Measurements from ENCODE around the gene ZNF22. TPM values are rescaled to one million over a fixed set of nuclear protein-coding genes. Genes with fewer than 3 reads are reported as not detected.

ZNF22 gene
- polyA plus RNA-seq, 4 donors, result 73.7 to 97.9 (median 86.8) TPM

- no peak for DNase-seq (ENCODE audit: low read depth in 4 of 4, low spot score in 2 of 4)
Measured at GRCh38 chr10:44963772-44964633, 36.7 kb upstream of the ZNF22 start.

GRCh38 chr10:44965104-44965503 is 35.6 kb upstream of the ZNF22 start:
- no peak for DNase-seq (ENCODE audit: low read depth in 4 of 4, low spot score in 2 of 4)

- no peak for DNase-seq (ENCODE audit: low read depth in 4 of 4, low spot score in 2 of 4)
Measured at GRCh38 chr10:44965651-44966097, 35.0 kb upstream of the ZNF22 start.

GRCh38 chr10:44966129-44966815 is 34.5 kb upstream of the ZNF22 start:
- no peak for DNase-seq (ENCODE audit: low read depth in 4 of 4, low spot score in 2 of 4)

- DNase-seq (ENCODE audit: low read depth in 4 of 4, low spot score in 2 of 4), result no peak
Measured at GRCh38 chr10:44966816-44967509, 33.8 kb upstream of the ZNF22 start.

- no peak for DNase-seq (ENCODE audit: low read depth in 4 of 4, low spot score in 2 of 4)
Measured at GRCh38 chr10:44967616-44968015, 33.1 kb upstream of the ZNF22 start.

GRCh38 chr10:44968091-44968490 is 32.6 kb upstream of the ZNF22 start:
- no peak for DNase-seq (ENCODE audit: low read depth in 4 of 4, low spot score in 2 of 4)

- DNase-seq (ENCODE audit: low read depth in 4 of 4, low spot score in 2 of 4), result no peak
Measured at GRCh38 chr10:44968500-44969400, 32.0 kb upstream of the ZNF22 start.

GRCh38 chr10:44969854-44970253 is 30.9 kb upstream of the ZNF22 start:
- no peak for DNase-seq (ENCODE audit: low read depth in 4 of 4, low spot score in 2 of 4)

- DNase-seq (ENCODE audit: low read depth in 4 of 4, low spot score in 2 of 4), result no peak
Measured at GRCh38 chr10:44970812-44971395, 29.8 kb upstream of the ZNF22 start.

- no peak for DNase-seq (ENCODE audit: low read depth in 4 of 4, low spot score in 2 of 4)
Measured at GRCh38 chr10:44971434-44971833, 29.3 kb upstream of the ZNF22 start.

- no peak for DNase-seq (ENCODE audit: low read depth in 4 of 4, low spot score in 2 of 4)
Measured at GRCh38 chr10:44971935-44972757, 28.6 kb upstream of the ZNF22 start.

GRCh38 chr10:44972874-44973306 is 27.8 kb upstream of the ZNF22 start:
- DNase-seq (ENCODE audit: low read depth in 4 of 4, low spot score in 2 of 4), result no peak

GRCh38 chr10:44973323-44974081 is 27.2 kb upstream of the ZNF22 start:
- no peak for DNase-seq (ENCODE audit: low read depth in 4 of 4, low spot score in 2 of 4)

- DNase-seq (ENCODE audit: low read depth in 4 of 4, low spot score in 2 of 4), result no peak
Measured at GRCh38 chr10:44974082-44974627, 26.6 kb upstream of the ZNF22 start.

- DNase-seq (ENCODE audit: low read depth in 4 of 4, low spot score in 2 of 4), result no peak
Measured at GRCh38 chr10:44974628-44975430, 25.9 kb upstream of the ZNF22 start.
